ENCODE data around the gene OR10A3. TPM values are rescaled to one million over a fixed set of nuclear protein-coding genes. Genes with fewer than 3 reads are reported as not detected.

OR10A3 gene
- total RNA-seq, 4 donors from 2014 or later = not detected

DNA sequence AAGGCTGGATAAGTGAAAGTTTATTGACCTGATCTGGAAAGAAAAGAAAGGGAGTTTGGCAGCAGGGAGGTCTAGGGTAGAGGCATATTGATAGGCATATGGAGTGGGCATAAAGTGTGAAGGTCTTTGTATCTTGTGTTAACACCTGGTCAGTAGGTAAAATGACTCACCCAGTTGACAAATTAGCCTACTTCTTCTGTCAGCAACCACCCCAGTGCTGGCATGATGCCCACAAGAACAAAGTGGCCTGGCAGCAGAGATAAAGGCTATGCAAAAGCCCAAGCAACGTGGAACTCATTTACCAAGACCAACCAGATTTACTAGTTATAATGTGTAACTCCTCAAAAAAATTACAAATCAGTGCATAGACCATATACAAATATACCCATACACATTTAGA is 4.9 kb downstream of the OR10A3 start:
- Histone ChIP-seq H3K36me3 (no peaks in the 10 kb centered on the region), H3K27ac (no peak overlapping the region), H3K27me3 (no peaks in the 10 kb centered on the region), H3K4me3 (no peak overlapping the region), H3K4me1 (no peaks in the 10 kb centered on the region), H3K9me3 (no peaks in the 10 kb centered on the region)
- DNase-seq = peak in 1 of 3 donors; percentile 51
- no peak for TF ChIP-seq CTCF (IDR thresholded peaks at IDR 0.05)
- TF ChIP-seq POLR2A (IDR thresholded peaks at IDR 0.05) = no peak

DNA sequence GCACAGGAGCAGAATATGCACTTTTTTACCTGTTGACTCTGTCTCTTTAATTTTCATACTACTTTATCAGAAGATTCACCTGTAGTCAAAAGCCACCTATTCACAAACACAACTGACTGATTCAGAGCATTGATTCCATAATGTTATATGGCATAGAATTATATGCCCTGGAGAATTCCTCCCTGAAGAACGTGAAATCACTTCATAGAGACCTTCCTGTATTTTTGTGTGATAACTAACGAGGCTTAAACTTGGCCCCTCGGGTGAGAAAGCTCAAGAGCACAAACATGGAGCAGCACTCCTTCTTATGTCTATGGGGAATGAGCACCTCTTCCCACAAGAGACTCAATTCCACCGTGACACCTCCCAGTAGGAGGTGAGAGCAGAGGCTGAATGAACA is 10.3 kb downstream of the OR10A3 start, which contains the start of gene OR10A6:
Gene OR10A6, minus strand, starts transcription at position 101 of the 400 bp plus-strand sequence. CDS start 2,606 bp downstream, outside the sequence.
- Histone ChIP-seq H3K4me1 (no peaks in the 10 kb centered on the region), H3K27ac (no peak within 1 kb of the TSS), H3K27me3 (no peaks in the 10 kb centered on the region), H3K36me3 (no peaks in the 10 kb centered on the region), H3K4me3 (no peak within 1 kb of the TSS), H3K9me3 (no peaks in the 10 kb centered on the region)
- no peak for DNase-seq
- TF ChIP-seq CTCF (IDR thresholded peaks at IDR 0.05) (no peak), POLR2A (IDR thresholded peaks at IDR 0.05) (no peak)

DNA sequence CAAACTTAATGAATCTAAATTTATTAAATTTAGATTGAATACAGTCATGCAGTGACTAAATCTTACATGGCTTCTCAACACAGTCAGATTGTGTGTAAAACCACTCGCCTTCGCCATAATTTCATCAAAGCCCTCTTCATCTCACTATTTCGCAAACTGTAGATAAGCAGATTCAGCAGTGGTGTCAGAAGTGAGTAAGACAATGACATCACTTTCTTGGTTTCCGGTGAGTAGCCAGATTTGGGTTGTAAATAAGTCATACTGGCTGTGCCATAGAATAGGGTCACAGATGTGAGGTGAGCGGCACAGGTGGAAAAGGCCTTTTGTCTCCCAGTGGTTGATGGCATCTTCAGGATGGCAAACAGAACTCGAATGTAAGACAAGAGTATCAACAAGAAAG is 13.9 kb downstream of the OR10A3 start:
- no peak for DNase-seq
- H3K9me3 ChIP-seq = no peaks in the 10 kb centered on the region
- H3K27me3 ChIP-seq = no peaks in the 10 kb centered on the region
- H3K4me3 ChIP-seq = no peak overlapping the region
- no peaks in the 10 kb centered on the region for H3K4me1 ChIP-seq
- TF ChIP-seq POLR2A (IDR thresholded peaks at IDR 0.05) = no peak
- no peak for TF ChIP-seq CTCF (IDR thresholded peaks at IDR 0.05)
- H3K36me3 ChIP-seq = no peaks in the 10 kb centered on the region
- H3K27ac ChIP-seq = no peak overlapping the region

- no peak for TF ChIP-seq CTCF (IDR thresholded peaks at IDR 0.05)
- TF ChIP-seq POLR2A (IDR thresholded peaks at IDR 0.05) = no peak
- DNase-seq = no peak
- H3K36me3 ChIP-seq = no peaks in the 10 kb centered on the region
- no peaks in the 10 kb centered on the region for H3K27me3 ChIP-seq
- no peak overlapping the region for H3K4me3 ChIP-seq
- no peaks in the 10 kb centered on the region for H3K9me3 ChIP-seq
- no peak overlapping the region for H3K27ac ChIP-seq
- H3K4me1 ChIP-seq = no peaks in the 10 kb centered on the region
These were observed 17.0 kb downstream of the OR10A3 start for GRCh38 chr11:7924536-7924935.

DNA sequence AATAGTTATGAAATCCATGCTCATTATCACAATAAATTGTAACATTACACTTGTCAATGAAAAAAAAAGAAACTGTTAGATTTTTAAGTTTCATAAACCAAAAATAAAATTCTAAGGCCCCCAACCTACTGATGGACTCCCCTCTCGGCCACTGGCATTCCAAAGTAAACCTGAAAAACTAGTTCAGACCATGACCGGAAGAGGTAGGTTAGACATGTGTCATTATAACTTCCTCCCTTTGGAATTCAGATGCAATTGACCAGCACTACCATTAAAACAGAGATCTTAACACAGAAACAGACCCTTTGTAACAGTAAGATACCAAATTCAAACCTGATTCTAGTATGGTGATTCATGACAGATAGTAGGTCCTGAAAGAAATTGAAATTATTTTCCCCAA is 23.4 kb downstream of the OR10A3 start:
- Histone ChIP-seq H3K4me3 (no peak overlapping the region), H3K27me3 (no peaks in the 10 kb centered on the region), H3K4me1 (no peaks in the 10 kb centered on the region), H3K9me3 (no peaks in the 10 kb centered on the region), H3K36me3 (no peaks in the 10 kb centered on the region), H3K27ac (no peak overlapping the region)
- TF ChIP-seq CTCF (IDR thresholded peaks at IDR 0.05) = no peak
- TF ChIP-seq POLR2A (IDR thresholded peaks at IDR 0.05) = no peak
- DNase-seq = no peak

DNA sequence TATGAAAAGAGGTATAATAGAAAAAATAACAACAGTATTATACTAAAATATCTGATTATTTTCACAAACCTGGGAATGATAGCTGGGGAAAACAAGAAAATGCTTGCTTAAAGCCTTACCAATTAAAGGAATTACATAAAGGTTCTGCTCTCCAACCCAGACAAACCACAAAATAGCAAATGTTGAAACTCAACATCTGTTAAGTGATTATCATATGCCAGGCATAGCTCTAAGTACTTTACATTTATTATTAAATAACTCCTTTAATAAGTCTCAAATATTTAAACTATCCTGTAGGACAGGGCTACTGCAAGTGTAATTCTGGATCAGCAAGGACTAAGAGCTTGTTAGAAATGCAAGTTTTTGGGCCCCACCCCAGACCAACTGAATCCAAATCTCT is 30.5 kb downstream of the OR10A3 start:
- no peak for DNase-seq

More for the DNA sequence above, 30.5 kb downstream of the OR10A3 start:
- Histone ChIP-seq H3K4me1 (no peaks in the 10 kb centered on the region), H3K27me3 (no peaks in the 10 kb centered on the region), H3K4me3 (no peak overlapping the region), H3K9me3 (no peaks in the 10 kb centered on the region), H3K27ac (no peak overlapping the region), H3K36me3 (no peaks in the 10 kb centered on the region)
- TF ChIP-seq CTCF (IDR thresholded peaks at IDR 0.05) (no peak), POLR2A (IDR thresholded peaks at IDR 0.05) (no peak)

All from Peyer's patch (tissue), 4 donors.